Jurkat, Clone E6-1 (cell line): ENCODE data around the gene CAMTA1.
A peak's percentile ranks its signal among the peaks of the same experiment; 100 is the strongest.

ENCODE experiments used
- DNase-seq: peaks from one replicate; pipeline ENCODE4 v3.0.0-alpha.2; 2011; ENCODE audit warnings: low read depth, low spot score
- H3K4me3 ChIP-seq: 2 replicates; pipeline ENCODE4 v1.5.1; 2011; ENCODE audit warnings: mild to moderate bottlenecking, low read length, control low read depth, moderate library complexity

Gene CAMTA1

DNA sequence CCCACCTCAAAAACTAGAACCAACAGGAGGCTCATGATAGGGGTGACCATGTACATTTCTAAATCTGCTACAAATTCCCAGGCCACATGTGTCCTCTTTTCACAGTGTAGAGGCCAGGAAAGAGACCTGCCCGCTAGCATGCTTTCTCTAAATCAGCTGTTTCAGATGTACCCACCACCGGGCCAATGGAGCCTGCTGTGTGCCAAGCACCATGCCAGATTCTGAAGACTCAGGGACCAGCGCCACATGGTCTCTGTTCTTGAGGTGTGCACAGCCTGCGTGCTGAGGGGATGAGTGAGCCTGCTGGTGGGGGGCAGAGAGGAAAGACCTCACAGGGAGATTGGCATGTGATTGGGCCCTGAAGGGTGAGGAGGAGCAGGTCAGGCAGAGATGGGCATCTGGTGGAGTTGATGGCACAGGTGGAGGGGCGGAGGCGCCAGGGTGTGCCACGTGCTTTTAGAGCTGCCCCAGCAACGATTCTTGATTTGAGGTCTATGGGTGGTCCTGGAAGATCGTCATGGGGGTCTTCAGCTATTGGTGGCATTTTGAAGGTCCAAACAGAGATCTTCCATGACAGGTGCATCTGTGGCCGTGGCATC is 500.7 kb downstream of the CAMTA1 start:
- no peak for DNase-seq
- H3K4me3 ChIP-seq: no peak overlapping the region

- DNase-seq: no peak
- H3K4me3 ChIP-seq: no peak overlapping the region
Observed at GRCh38 chr1:7287013-7287412, 501.8 kb downstream of the CAMTA1 start.

GRCh38 chr1:7288992-7289391 is 503.7 kb downstream of the CAMTA1 start:
- no peak for DNase-seq

DNA sequence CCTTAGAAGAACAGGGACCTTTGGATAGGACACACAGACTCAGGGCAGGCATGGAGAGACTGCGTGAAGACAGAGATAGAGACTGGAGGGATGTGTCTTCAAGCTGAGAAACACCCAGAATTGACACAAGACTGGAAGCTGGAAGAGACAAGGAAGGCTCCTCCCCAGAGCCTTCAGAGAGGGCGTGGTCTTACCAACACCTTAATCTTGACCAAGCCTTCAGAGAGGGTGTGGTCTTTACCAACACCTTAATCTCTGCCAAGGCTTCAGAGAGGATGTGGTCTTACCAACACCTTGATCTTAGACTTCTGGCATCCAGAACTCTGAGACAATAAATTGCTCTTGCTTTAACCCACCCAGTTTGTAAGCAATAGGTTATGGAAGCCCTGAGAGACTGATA is 504.4 kb downstream of the CAMTA1 start:
- peak; percentile 44 for DNase-seq

More at GRCh38 chr1:7288992-7289391, 503.7 kb downstream of the CAMTA1 start:
- H3K4me3 ChIP-seq: no peak overlapping the region

DNA sequence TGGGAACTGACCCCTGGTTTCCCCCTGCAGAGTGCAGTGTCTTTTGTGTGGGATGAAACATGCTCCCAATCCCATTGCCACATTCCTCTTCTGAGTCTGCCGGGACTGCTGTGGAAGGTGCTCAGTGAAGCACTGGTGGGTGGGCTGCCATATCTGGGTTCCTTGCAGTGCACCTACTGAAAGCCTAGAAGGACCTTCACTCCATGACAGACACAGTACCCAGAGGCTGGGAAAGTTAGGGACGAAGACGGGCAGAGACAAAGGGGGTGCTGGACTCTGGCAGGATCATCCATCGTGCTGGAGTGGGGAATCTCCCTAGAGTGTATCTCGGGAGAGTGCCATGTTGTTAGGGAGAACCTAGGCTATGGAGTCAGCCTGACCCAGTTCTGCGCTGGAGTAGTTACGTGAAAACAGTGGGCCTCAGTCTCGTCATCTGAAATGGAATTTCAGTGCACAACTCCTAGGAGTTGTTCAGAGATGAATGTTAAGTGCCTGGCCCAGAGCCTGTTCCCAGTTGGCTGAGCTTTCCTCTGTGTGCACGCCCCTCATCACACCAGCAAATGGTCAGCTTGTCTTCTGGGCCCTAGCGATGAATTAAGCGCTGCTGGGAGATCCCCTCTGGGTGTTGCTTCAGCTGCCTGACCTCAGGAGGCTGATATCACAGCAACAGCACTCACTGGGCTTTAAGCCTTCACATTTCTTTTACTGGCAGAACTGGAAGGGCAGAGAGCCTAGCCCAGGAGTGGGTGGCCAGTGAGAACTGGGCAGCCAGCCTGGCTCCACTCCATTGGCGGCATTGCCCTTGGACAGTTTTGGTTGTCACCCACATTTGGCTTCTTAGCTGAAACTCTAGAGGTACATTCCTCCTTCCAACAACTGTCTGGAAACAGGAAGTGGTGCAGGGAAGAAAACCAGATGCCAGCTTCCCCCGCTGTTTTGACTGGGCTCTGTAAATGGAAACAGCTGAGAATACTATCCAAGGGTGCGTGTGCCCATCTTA is 506.0 kb downstream of the CAMTA1 start:
- DNase-seq: no peak

More for the DNA sequence above, 504.4 kb downstream of the CAMTA1 start:
- no peak overlapping the region for H3K4me3 ChIP-seq

DNA sequence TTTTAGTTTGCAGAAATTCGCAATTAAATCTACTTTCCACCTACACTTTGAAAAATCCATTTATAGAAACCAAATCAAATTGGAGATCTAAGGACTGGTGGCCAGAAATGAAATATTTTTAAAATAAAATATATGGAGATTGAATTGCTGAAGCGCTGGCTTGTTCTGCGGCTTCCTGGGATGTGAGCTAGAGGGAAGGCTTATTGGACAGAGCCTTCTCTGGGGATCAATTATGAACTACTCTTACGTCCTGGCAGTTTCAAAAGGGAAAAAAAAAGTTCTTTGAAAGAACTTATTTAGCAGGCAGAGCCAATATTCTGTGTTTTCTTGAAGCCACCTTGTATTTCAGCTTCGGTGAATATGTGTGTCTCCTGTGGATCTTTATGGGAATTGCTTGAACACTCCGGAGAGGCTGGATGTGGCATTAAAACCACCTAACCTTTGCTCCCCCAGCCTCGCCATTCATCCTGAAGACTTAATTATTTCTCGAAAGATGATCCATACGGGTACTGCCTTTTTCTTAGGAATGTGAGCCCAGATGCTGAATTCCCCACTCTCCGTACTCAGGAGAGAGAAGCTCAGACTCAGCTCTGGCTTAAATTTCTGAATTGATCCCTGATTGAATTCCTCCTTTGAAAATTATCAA is 506.9 kb downstream of the CAMTA1 start:
- no peak for DNase-seq
- no peak overlapping the region for H3K4me3 ChIP-seq

More for the DNA sequence above, 506.0 kb downstream of the CAMTA1 start:
- H3K4me3 ChIP-seq: no peak overlapping the region

- DNase-seq: no peak
- no peak overlapping the region for H3K4me3 ChIP-seq
Observed at GRCh38 chr1:7292714-7293419, 507.6 kb downstream of the CAMTA1 start.

- DNase-seq: no peak
Observed at GRCh38 chr1:7293702-7294629, 508.7 kb downstream of the CAMTA1 start.

GRCh38 chr1:7294636-7295035 is 509.4 kb downstream of the CAMTA1 start:
- H3K4me3 ChIP-seq: no peak overlapping the region
- DNase-seq: no peak

More at GRCh38 chr1:7293702-7294629, 508.7 kb downstream of the CAMTA1 start:
- H3K4me3 ChIP-seq: no peak overlapping the region

- no peak for DNase-seq
- H3K4me3 ChIP-seq: no peak overlapping the region
Observed at GRCh38 chr1:7295946-7296345, 510.7 kb downstream of the CAMTA1 start.

- no peak overlapping the region for H3K4me3 ChIP-seq
- DNase-seq: no peak
Observed at GRCh38 chr1:7296968-7297367, 511.7 kb downstream of the CAMTA1 start.

DNA sequence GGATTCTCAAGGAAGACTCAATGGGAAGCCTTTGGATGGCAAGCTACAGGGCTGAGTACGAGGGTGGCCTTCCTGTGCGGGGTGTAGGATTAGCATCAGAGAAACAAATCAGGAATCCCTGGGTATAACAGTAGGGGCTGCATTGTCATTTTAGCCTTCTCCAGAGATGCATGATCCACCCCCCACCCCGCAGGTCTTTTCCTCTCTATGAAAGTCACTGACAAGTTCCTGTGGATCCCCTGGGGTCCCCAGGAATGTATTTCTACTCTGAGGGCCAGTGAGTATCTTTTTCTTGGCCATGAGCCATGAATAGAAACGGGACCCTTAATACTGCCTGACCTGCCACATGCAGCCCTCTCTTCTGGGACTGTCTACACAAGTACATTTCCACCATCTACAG is 512.9 kb downstream of the CAMTA1 start:
- no peak overlapping the region for H3K4me3 ChIP-seq
- no peak for DNase-seq

GRCh38 chr1:7298749-7299151 is 513.5 kb downstream of the CAMTA1 start:
- H3K4me3 ChIP-seq: no peak overlapping the region
- DNase-seq: no peak

- DNase-seq: no peak
- no peak overlapping the region for H3K4me3 ChIP-seq
Observed at GRCh38 chr1:7299329-7299799, 514.1 kb downstream of the CAMTA1 start.

DNA sequence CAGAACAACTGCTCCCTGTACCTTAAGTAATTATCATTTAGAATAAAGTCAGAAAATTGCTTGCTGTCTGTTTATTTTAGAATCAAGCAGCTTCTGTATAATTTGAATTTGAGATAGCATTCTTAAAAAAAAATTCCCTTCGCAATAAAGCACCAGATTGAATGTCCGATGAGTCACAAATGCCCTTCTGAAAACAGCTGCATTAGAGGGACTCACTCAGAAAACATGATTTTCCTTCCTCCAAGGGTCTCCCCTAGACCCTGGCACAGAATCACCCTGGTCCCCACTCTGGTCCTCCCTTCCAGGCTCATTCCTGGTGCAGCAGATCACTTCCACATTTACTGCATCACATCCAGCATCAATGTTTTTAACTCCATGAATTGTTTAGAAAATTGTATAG is 514.7 kb downstream of the CAMTA1 start:
- no peak overlapping the region for H3K4me3 ChIP-seq
- no peak for DNase-seq

- H3K4me3 ChIP-seq: no peak overlapping the region
- no peak for DNase-seq
Observed at GRCh38 chr1:7300893-7301663, 515.8 kb downstream of the CAMTA1 start.

GRCh38 chr1:7301664-7301981 is 516.4 kb downstream of the CAMTA1 start:
- no peak for DNase-seq
- no peak overlapping the region for H3K4me3 ChIP-seq

DNA sequence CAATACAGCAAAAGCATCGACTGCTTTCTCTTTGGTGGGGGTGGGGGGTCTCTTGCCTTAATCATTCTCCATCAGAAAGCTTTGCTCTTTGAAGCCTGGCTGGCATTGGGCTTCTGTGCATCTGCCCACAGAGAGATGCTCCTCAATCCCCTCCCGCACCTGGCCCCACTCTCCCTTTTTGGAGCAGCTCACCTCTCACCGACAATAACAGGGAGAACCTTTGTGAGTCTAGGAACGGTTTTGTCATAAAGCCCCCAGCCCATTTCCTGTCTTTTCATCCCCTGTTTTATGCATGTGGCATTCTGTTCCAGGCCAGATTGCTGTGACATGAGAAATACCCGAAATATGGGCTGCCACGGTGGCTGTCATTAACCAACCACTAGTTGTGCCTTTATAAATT is 516.9 kb downstream of the CAMTA1 start:
- no peak overlapping the region for H3K4me3 ChIP-seq

More for the DNA sequence above, 516.9 kb downstream of the CAMTA1 start:
- no peak for DNase-seq
